ENCODE results near the gene PARM1. TPM values are rescaled to one million over a fixed set of nuclear protein-coding genes. Genes with fewer than 3 reads are reported as not detected.

Gene PARM1
- total and polyA plus RNA-seq, 2 experiments from 2014 or later: 4.9 to 10.4 TPM

- H3K9me2 ChIP-seq (ENCODE audit: insufficient read depth): peaks cover 8% of the 10 kb centered on the region
- no peaks in the 10 kb centered on the region for H3K4me1 ChIP-seq (ENCODE audit: insufficient read depth)
- Mint-ChIP-seq H3K4me1 (peaks cover 19% of the 10 kb centered on the region; the same call in 2 of the 3 replicates), H3K27me3 (ENCODE audit: insufficient read depth, low read depth, poor library complexity) (peaks cover 1% of the 10 kb centered on the region), H3K36me3 (ENCODE audit: low read depth) (no peaks in the 10 kb centered on the region; the same call in 2 of the 3 replicates), H3K9me3 (no peaks in the 10 kb centered on the region; the same call in 2 of the 3 replicates), H3K27ac (no peak overlapping the region), H3K4me3 (no peak overlapping the region)
- no peak for DNase-seq (ENCODE audit: low spot score)
- no peak for TF ChIP-seq STAT1 (IDR thresholded peaks at IDR 0.05; ENCODE audit: unreplicated experiment)
- no peak for TF ChIP-seq POLR2AphosphoS5 (IDR thresholded peaks at IDR 0.05; ENCODE audit: low read depth)
- no peak for TF ChIP-seq EZH2phosphoT487 (IDR thresholded peaks at IDR 0.05; ENCODE audit: unreplicated experiment)
- H3F3A ChIP-seq (replicated peaks; ENCODE audit: low read depth): no peaks in the 10 kb centered on the region
- H3K27me3 ChIP-seq (ENCODE audit: insufficient read depth): no peaks in the 10 kb centered on the region
- no peak overlapping the region for H2AFZ ChIP-seq
- no peak for ATAC-seq
- no peak overlapping the region for H3K4me3 ChIP-seq
- no peaks in the 10 kb centered on the region for H4K20me1 ChIP-seq (replicated peaks; ENCODE audit: insufficient read depth)
- H3K4me2 ChIP-seq: no peak overlapping the region
- H3K79me2 ChIP-seq (replicated peaks; ENCODE audit: insufficient read depth): no peaks in the 10 kb centered on the region
- no peak overlapping the region for H3K27ac ChIP-seq (ENCODE audit: low read depth)
- no peaks in the 10 kb centered on the region for H3K36me3 ChIP-seq (ENCODE audit: insufficient read depth)
Observed at GRCh38 chr4:75046226-75046625, 113.3 kb downstream of the PARM1 start.

GRCh38 chr4:75046641-75047040 is 113.7 kb downstream of the PARM1 start:
- no peak for DNase-seq (ENCODE audit: low spot score)
- Histone ChIP-seq H3K4me2 (no peak overlapping the region), H3K9me2 (ENCODE audit: insufficient read depth) (peaks cover 4% of the 10 kb centered on the region), H4K20me1 (replicated peaks; ENCODE audit: insufficient read depth) (no peaks in the 10 kb centered on the region), H2AFZ (no peak overlapping the region), H3K27ac (ENCODE audit: low read depth) (no peak overlapping the region), H3K4me1 (ENCODE audit: insufficient read depth) (no peaks in the 10 kb centered on the region), H3K27me3 (ENCODE audit: insufficient read depth) (no peaks in the 10 kb centered on the region), H3F3A (replicated peaks; ENCODE audit: low read depth) (no peaks in the 10 kb centered on the region), H3K4me3 (no peak overlapping the region), H3K36me3 (ENCODE audit: insufficient read depth) (no peaks in the 10 kb centered on the region), H3K79me2 (replicated peaks; ENCODE audit: insufficient read depth) (no peaks in the 10 kb centered on the region)
- ATAC-seq: no peak
- no peaks in the 10 kb centered on the region; the same call in 2 of the 3 replicates for H3K9me3 Mint-ChIP-seq
- no peak overlapping the region for H3K27ac Mint-ChIP-seq
- no peak overlapping the region for H3K4me3 Mint-ChIP-seq
- peaks cover 1% of the 10 kb centered on the region for H3K27me3 Mint-ChIP-seq (ENCODE audit: insufficient read depth, low read depth, poor library complexity)
- H3K36me3 Mint-ChIP-seq (ENCODE audit: low read depth): no peaks in the 10 kb centered on the region; the same call in 2 of the 3 replicates
- peaks cover 19% of the 10 kb centered on the region; the same call in 2 of the 3 replicates for H3K4me1 Mint-ChIP-seq
- TF ChIP-seq STAT1 (IDR thresholded peaks at IDR 0.05; ENCODE audit: unreplicated experiment): no peak
- no peak for TF ChIP-seq EZH2 (IDR thresholded peaks at IDR 0.05; ENCODE audit: low read depth, unreplicated experiment)
- TF ChIP-seq ZNF462 (CRISPR knock-in tag; IDR thresholded peaks at IDR 0.05): no peak
- TF ChIP-seq POLR2AphosphoS5 (IDR thresholded peaks at IDR 0.05; ENCODE audit: low read depth): no peak
- no peak for TF ChIP-seq ZNF114 (CRISPR knock-in tag; IDR thresholded peaks at IDR 0.05)
- TF ChIP-seq ZNF331 (CRISPR knock-in tag; IDR thresholded peaks at IDR 0.05; ENCODE audit: low read depth): no peak
- no peak for TF ChIP-seq NANOG (IDR thresholded peaks at IDR 0.05; ENCODE audit: borderline replicate concordance)
- TF ChIP-seq CTCF (conservative IDR thresholded peaks at IDR 0.05; ENCODE audit: low read depth in 2 of 2): no peak
- TF ChIP-seq EZH2phosphoT487 (IDR thresholded peaks at IDR 0.05; ENCODE audit: unreplicated experiment): no peak
- TF ChIP-seq JUNB (IDR thresholded peaks at IDR 0.05; ENCODE audit: unreplicated experiment): no peak
- TF ChIP-seq REST (IDR thresholded peaks at IDR 0.05; ENCODE audit: unreplicated experiment): no peak
